ENCODE results near the gene SHISA8. TPM values are rescaled to one million over a fixed set of nuclear protein-coding genes. Genes with fewer than 3 reads are reported as not detected.

SHISA8 gene
- total and polyA plus RNA-seq, 2 of the 13 experiments (the other 11 are each of a cell fraction or from before 2014, with no cell fraction given): not detected

- peak overlapping the region in 1 of 3 experiments; percentile 3; a peak in 1 of 6 replicates for H3K4me3 ChIP-seq (replicated peaks in 1 of 3; ENCODE audit: insufficient read depth in 1 of 3, low read depth in 2 of 3, low read length in 3 of 3)
- no peaks in the 10 kb centered on the region for H4K20me1 ChIP-seq (ENCODE audit: insufficient read depth, low read length)
- in situ Hi-C loops (cut with HindIII; ENCODE audit: extremely low pct_ligation_motif_present, low pct_unique_long_range_greater_than_20kb): no loop called here
- H3K4me2 ChIP-seq (ENCODE audit: low read depth, low read length): peak overlapping the region; percentile 54; the same call in 1 of the 2 replicates
- POLR2A ChIA-PET: no interaction called here
- 9% methylated on average over 6 of the region's 6 CpGs for WGBS (ENCODE audit: low lambda C conversion rate)
- peak overlapping the region; percentile 6; the same call in 1 of the 2 replicates for H3K9ac ChIP-seq (ENCODE audit: insufficient read depth, low read depth, low read length)
- no peak overlapping the region for H2AFZ ChIP-seq (ENCODE audit: low read length)
- H3K9me3 ChIP-seq (ENCODE audit: low read length): no peaks in the 10 kb centered on the region
- no peaks in the 10 kb centered on the region for H3K36me3 ChIP-seq (replicated peaks in 1 of 2; ENCODE audit: control insufficient read depth in 1 of 2, insufficient read depth in 2 of 2, low read length in 2 of 2)
- DNase-seq (ENCODE audit: low spot score) (no peak), FAIRE-seq (no peak), ATAC-seq (peak; percentile 25)
- no TSS peak for BruUV-seq (replicated peaks)
- CTCF ChIA-PET (ENCODE audit: low intra/inter-chr PET ratio, low total read pairs): no interaction called here
- H3K27ac ChIP-seq (ENCODE audit: extremely low read length, insufficient read depth, low read length): no peak overlapping the region
- no peaks in the 10 kb centered on the region for H3K79me2 ChIP-seq (ENCODE audit: insufficient read depth, low read length)
- H3K4me1 ChIP-seq (ENCODE audit: insufficient read depth, low read length): peaks cover 35% of the 10 kb centered on the region
- intact Hi-C loops (cut with micrococcal nuclease; ENCODE audit: unreplicated experiment): no loop called here
- peaks cover 9 to 11% of the 10 kb centered on the region in 2 experiments; a peak in 4 of 5 replicates for H3K27me3 ChIP-seq (ENCODE audit: control insufficient read depth in 1 of 2, insufficient read depth in 2 of 2, low read length in 2 of 2)
- no peak for TF ChIP-seq DBP (CRISPR knock-in tag; IDR thresholded peaks at IDR 0.05; ENCODE audit: not compliant biosample characterization)
- peak; percentile 50; the same call in 1 of the 2 replicates for TF ChIP-seq ZNF746 (CRISPR knock-in tag; IDR thresholded peaks at IDR 0.05)
- no peak for TF ChIP-seq SMC3 (IDR thresholded peaks at IDR 0.05; ENCODE audit: low read length)
- TF ChIP-seq ZNF225 (CRISPR knock-in tag; IDR thresholded peaks at IDR 0.05): no peak
- TF ChIP-seq TRIM22 (IDR thresholded peaks at IDR 0.05): no peak
- TF ChIP-seq ZNF253 (CRISPR knock-in tag; IDR thresholded peaks at IDR 0.05; ENCODE audit: borderline replicate concordance): no peak
- no peak for TF ChIP-seq CREBL2 (CRISPR knock-in tag; IDR thresholded peaks at IDR 0.05; ENCODE audit: borderline replicate concordance)
- TF ChIP-seq DMAP1 (CRISPR knock-in tag; IDR thresholded peaks at IDR 0.05): no peak
- no peak for TF ChIP-seq ZBTB1 (CRISPR knock-in tag; IDR thresholded peaks at IDR 0.05; ENCODE audit: borderline replicate concordance)
- TF ChIP-seq ZBTB25 (CRISPR knock-in tag; IDR thresholded peaks at IDR 0.05): no peak
- no peak for TF ChIP-seq ZNF337 (CRISPR knock-in tag; IDR thresholded peaks at IDR 0.05; ENCODE audit: borderline replicate concordance, low read depth)
- TF ChIP-seq U2AF2 (IDR thresholded peaks at IDR 0.05; ENCODE audit: low read depth, low read length): no peak
- 0 out of 2 replicates have a peak, but pooled peaks have one; percentile 28 for TF ChIP-seq ZNF770 (CRISPR knock-in tag; IDR thresholded peaks at IDR 0.05)
- TF ChIP-seq ZNF513 (CRISPR knock-in tag; conservative IDR thresholded peaks at IDR 0.05): no peak
- TF ChIP-seq HNF4A (CRISPR knock-in tag; IDR thresholded peaks at IDR 0.05): peak; percentile 11; the same call in 1 of the 2 replicates
- TF ChIP-seq ATF6 (CRISPR knock-in tag; conservative IDR thresholded peaks at IDR 0.05): no peak
Observed at GRCh38 chr22:41927813-41928212, 12.9 kb upstream of the SHISA8 start.

Measured in HepG2 (cell line).